H1 (cell line): Measurements from ENCODE around the gene ADARB2. TPM values are rescaled to one million over a fixed set of nuclear protein-coding genes. Genes with fewer than 3 reads are reported as not detected.

Experiments
- CTCF ChIA-PET: fragments of 300-600 bp; sonication (Branson Sonifier 250); formaldehyde crosslinking; loops from one replicate; lab custom pipeline; 2021; ENCODE audit not compliant: partially characterized antibody; lab: Charles Lee
- POLR2A ChIA-PET: fragments of 300-600 bp; sonication (Branson Sonifier 250); formaldehyde crosslinking; loops from one replicate; lab custom pipeline; 2021; ENCODE audit warnings: inconsistent platforms; ENCODE audit not compliant: partially characterized antibody; lab: Charles Lee
- DNase-seq, 2 experiments: peaks; one replicate each; pipeline versions ENCODE4 v3.0.0 to v3.0.0-alpha.2; 2010 to 2022; ENCODE audit warnings: low spot score in 2 of 2, low read depth in 1 of 2, mixed read lengths in 1 of 2
- FAIRE-seq: peaks from 2 replicates; lab custom pipeline; 2011; peaks lifted over from hg19 to GRCh38; lab: Jason Lieb, UNC
- H2AFZ ChIP-seq: 2 replicates; pipeline ENCODE4 v1.8.1; 2012; ENCODE audit warnings: low read length, inconsistent platforms
- H2AK5ac ChIP-seq: 2 replicates; pipeline ENCODE4 v1.6.1; 2013; ENCODE audit warnings: low read depth, low read length
- H2BK120ac ChIP-seq: replicated peaks from 2 replicates; pipeline ENCODE3; 2013; ENCODE audit warnings: low read depth, low read length, inconsistent platforms
- H2BK12ac ChIP-seq: 2 replicates; pipeline ENCODE4 v1.6.1; 2013; ENCODE audit warnings: low read depth, low read length
- H2BK15ac ChIP-seq: 2 replicates; pipeline ENCODE4 v1.6.1; 2013; ENCODE audit warnings: low read length
- H2BK20ac ChIP-seq: 2 replicates; pipeline ENCODE4 v1.6.1; 2013; ENCODE audit warnings: low read length
- H2BK5ac ChIP-seq: 2 replicates; pipeline ENCODE4 v1.6.1; 2013; ENCODE audit warnings: low read depth, low read length
- H3K14ac ChIP-seq: 2 replicates; pipeline ENCODE4 v1.6.1; 2013; ENCODE audit warnings: inconsistent platforms; ENCODE audit not compliant: insufficient read length
- H3K18ac ChIP-seq: 2 replicates; pipeline ENCODE4 v1.6.1; 2013; ENCODE audit warnings: low read length; ENCODE audit errors: extremely low read depth
- H3K23ac ChIP-seq: 2 replicates; pipeline ENCODE4 v1.6.1; 2013; ENCODE audit warnings: inconsistent platforms; ENCODE audit not compliant: insufficient read length
- H3K23me2 ChIP-seq: 2 replicates; pipeline ENCODE4 v1.6.1; 2013; ENCODE audit warnings: low read depth, low read length
- H3K27ac ChIP-seq: 2 replicates; pipeline ENCODE4 v1.6.1; 2011; ENCODE audit warnings: low read depth, low read length, inconsistent platforms
- H3K27me3 ChIP-seq, 4 experiments: replicated peaks in 1 of 4; 1 replicate in 1 of 4; 2 replicates in 3 of 4; pipeline versions ENCODE4 v1.6.1 to v1.8.1; 2011 to 2013; ENCODE audit warnings: low read length in 3 of 4, mild to moderate bottlenecking in 3 of 4, inconsistent platforms in 2 of 4, mixed read lengths in 2 of 4, moderate library complexity in 1 of 4; ENCODE audit not compliant: control insufficient read depth in 3 of 4, insufficient read depth in 3 of 4; ENCODE audit errors: extremely low read depth in 1 of 4
- H3K36me3 ChIP-seq, 4 experiments: 2 replicates each; pipeline versions ENCODE4 v1.6.1 to v1.8.1; 2011 to 2013; ENCODE audit warnings: mild to moderate bottlenecking in 4 of 4, low read length in 3 of 4, moderate library complexity in 2 of 4, control low read depth in 1 of 4, inconsistent platforms in 1 of 4; ENCODE audit not compliant: insufficient read depth in 4 of 4, control insufficient read depth in 2 of 4
- H3K4ac ChIP-seq: replicated peaks from 2 replicates; pipeline ENCODE3; 2013; ENCODE audit warnings: low read length, low read depth, mixed read lengths, inconsistent platforms; ENCODE audit not compliant: insufficient read length
- H3K4me1 ChIP-seq, 4 experiments: replicated peaks in 1 of 4; 1 replicate in 1 of 4; 2 replicates in 3 of 4; pipeline versions ENCODE4 v1.6.1 to v1.8.1; 2011 to 2013; ENCODE audit warnings: low read length in 3 of 4, inconsistent platforms in 2 of 4, mixed read lengths in 1 of 4; ENCODE audit not compliant: insufficient read depth in 4 of 4, control insufficient read depth in 3 of 4
- H3K4me2 ChIP-seq, 2 experiments: 2 replicates each; pipeline versions ENCODE4 v1.6.1 to v1.8.1; 2011 to 2013; ENCODE audit warnings: low read depth in 2 of 2, low read length in 2 of 2, control low read depth in 1 of 2, inconsistent platforms in 1 of 2, mild to moderate bottlenecking in 1 of 2; ENCODE audit not compliant: insufficient read depth in 1 of 2
- H3K4me3 ChIP-seq, 4 experiments: fragments of 200-600, 300-600 bp in 1 of 4; sonication (generic), shearing (Covaris generic), sonication (Bioruptor Twin) in 1 of 4; 2 replicates each; pipeline versions ENCODE4 v1.5.1 to v1.8.1; 2011 to 2016; ENCODE audit warnings: low read length in 4 of 4, low read depth in 3 of 4, control low read depth in 2 of 4, inconsistent platforms in 2 of 4, mild to moderate bottlenecking in 2 of 4, mixed read lengths in 1 of 4, moderate library complexity in 1 of 4; ENCODE audit not compliant: insufficient read depth in 2 of 4; ENCODE audit errors: extremely low read depth in 1 of 4
- H3K56ac ChIP-seq: replicated peaks from 2 replicates; pipeline ENCODE3; 2013; ENCODE audit warnings: low read depth, mild to moderate bottlenecking, mixed read lengths, low read length, inconsistent platforms; ENCODE audit not compliant: insufficient read length
- H3K79me1 ChIP-seq: 2 replicates; pipeline ENCODE4 v1.6.1; 2013; ENCODE audit warnings: low read depth, low read length, control low read depth
- H3K79me2 ChIP-seq, 2 experiments: 2 replicates each; pipeline versions ENCODE4 v1.6.1 to v1.8.1; 2012 to 2013; ENCODE audit warnings: low read length in 2 of 2, mild to moderate bottlenecking in 2 of 2, inconsistent platforms in 1 of 2; ENCODE audit not compliant: insufficient read depth in 2 of 2, control insufficient read depth in 1 of 2
- H3K9ac ChIP-seq, 4 experiments: replicated peaks in 1 of 4; 1 replicate in 1 of 4; 2 replicates in 3 of 4; pipeline versions ENCODE4 v1.6.1 to v1.8.1; 2011 to 2013; ENCODE audit warnings: low read depth in 3 of 4, low read length in 3 of 4, control low read depth in 2 of 4, mild to moderate bottlenecking in 2 of 4, moderate library complexity in 2 of 4, inconsistent platforms in 1 of 4; ENCODE audit errors: extremely low read depth in 1 of 4
- H3K9me3 ChIP-seq, 2 experiments: 2 replicates each; pipeline versions ENCODE4 v1.6.1 to v1.8.1; 2012 to 2013; ENCODE audit warnings: mild to moderate bottlenecking in 2 of 2, moderate library complexity in 2 of 2, control low read depth in 1 of 2, inconsistent platforms in 1 of 2, low read depth in 1 of 2, low read length in 1 of 2, mixed read lengths in 1 of 2; ENCODE audit not compliant: insufficient read depth in 2 of 2
- H4K20me1 ChIP-seq, 2 experiments: replicated peaks in 1 of 2; 2 replicates each; pipeline versions ENCODE3 to v1.8.1; 2011 to 2013; ENCODE audit warnings: inconsistent platforms in 2 of 2, low read length in 2 of 2, mild to moderate bottlenecking in 1 of 2; ENCODE audit not compliant: insufficient read depth in 2 of 2, control insufficient read depth in 1 of 2
- H4K5ac ChIP-seq: 2 replicates; pipeline ENCODE4 v1.6.1; 2013; ENCODE audit warnings: low read length, low read depth, mixed read lengths, inconsistent platforms; ENCODE audit not compliant: insufficient read length
- H4K8ac ChIP-seq: 2 replicates; pipeline ENCODE4 v1.8.0; 2013; ENCODE audit warnings: mild to moderate bottlenecking, moderate library complexity, low read length, inconsistent platforms; ENCODE audit not compliant: insufficient read depth; ENCODE audit errors: extremely low read depth
- H4K91ac ChIP-seq: replicated peaks from 2 replicates; pipeline ENCODE3; 2013; ENCODE audit warnings: low read length, mixed read lengths, inconsistent platforms; ENCODE audit not compliant: insufficient read length
- ASH2L ChIP-seq: fragments of 200-600, 300-600 bp; sonication (generic); IDR thresholded peaks from one replicate; pipeline ENCODE4 v1.7.1; 2017; ENCODE audit warnings: low read length
- EZH2 ChIP-seq: fragments of 200-600 bp; sonication (generic); IDR thresholded peaks from 2 replicates; pipeline ENCODE4 v1.7.1; 2012; ENCODE audit warnings: low read depth, mild to moderate bottlenecking, moderate library complexity, low read length, inconsistent platforms; ENCODE audit not compliant: severe bottlenecking
- KDM4A ChIP-seq: IDR thresholded peaks from one replicate; pipeline ENCODE4 v1.7.1; 2012; ENCODE audit warnings: low read depth, mild to moderate bottlenecking, moderate library complexity, low read length, inconsistent platforms; ENCODE audit not compliant: severe bottlenecking
- RBBP5 ChIP-seq: IDR thresholded peaks from 2 replicates; pipeline ENCODE4 v1.7.1; 2012; ENCODE audit warnings: low read depth, mild to moderate bottlenecking, inconsistent platforms, low read length, moderate library complexity, borderline replicate concordance
- RNF2 ChIP-seq: fragments of 200-900, 300-1000 bp; sonication (generic); IDR thresholded peaks from 2 replicates; pipeline ENCODE4 v1.7.1; 2016; ENCODE audit warnings: borderline replicate concordance, low read depth, mild to moderate bottlenecking, antibody characterized with exemption, low read length; ENCODE audit not compliant: poor library complexity, severe bottlenecking; ENCODE audit errors: missing control alignments
- TAF7 ChIP-seq: optimal IDR thresholded peaks from 2 replicates; pipeline ENCODE3; 2011; ENCODE audit warnings: low read depth, mild to moderate bottlenecking, inconsistent platforms, low read length, moderate library complexity, borderline replicate concordance
- YY1 ChIP-seq: IDR thresholded peaks from 2 replicates; pipeline ENCODE4 v1.6.1; 2011; ENCODE audit warnings: low read depth, mild to moderate bottlenecking, low read length
- WGBS, 2 experiments: shearing (Covaris generic) in 1 of 2; methylation state at CpG; one replicate each; pipeline versions ENCODE4 v1.1.6 to v1.1.7; 2013 to 2015; ENCODE audit warnings: low lambda C conversion rate in 2 of 2, mixed read lengths in 2 of 2, inconsistent platforms in 1 of 2, low coverage in 1 of 2, missing lambda C conversion rate in 1 of 2; ENCODE audit not compliant: insufficient replicate concordance in 2 of 2, insufficient coverage in 1 of 2, insufficient read length in 1 of 2; ENCODE audit errors: extremely low coverage in 1 of 2, missing lambda C conversion rate in 1 of 2; 5-methylcytosine and 5-hydroxymethylcytosine counted together
- polyA plus RNA-seq, 7 experiments: library from polyadenylated mRNA; depleted of rRNA in 3 of 7; stranded (reverse) in 5 of 7; unstranded in 2 of 7; fragments of >200 nt in 5 of 7; fragments of 200-250 nt in 2 of 7; gene quantifications; 1 replicate in 5 of 7; 2 replicates in 1 of 7; 4 replicates in 1 of 7; pipeline versions ENCODE4 v1.2.1 to v1.2.3, GENCODE V29; 2011 to 2013; ENCODE audit warnings: missing spikeins in 2 of 7, mixed read lengths in 2 of 7
- total RNA-seq: library from RNA; stranded (reverse); fragmentation: NEBNext Ultra II Directional; extraction: Animal tissue kit (Norgen Biotek cat#: 25700); gene quantifications from 2 replicates; pipeline ENCODE4 v1.2.1, GENCODE V29; 2021
- TF ChIP-seq, protein P1 (sequence below): IDR thresholded peaks from 2 replicates; pipeline ENCODE4 v1.6.1; 2011; ENCODE audit warnings: low read length, improper control_type of control experiment
- TF ChIP-seq, protein P2 (sequence below): IDR thresholded peaks from 2 replicates; pipeline ENCODE4 v1.6.1; 2012; ENCODE audit warnings: inconsistent platforms

Gene ADARB2
- total and polyA plus RNA-seq, 2 of the 8 experiments (the other 6 are each of a cell fraction or from before 2014, with no cell fraction given): 2.2 to 2.8 TPM

DNA sequence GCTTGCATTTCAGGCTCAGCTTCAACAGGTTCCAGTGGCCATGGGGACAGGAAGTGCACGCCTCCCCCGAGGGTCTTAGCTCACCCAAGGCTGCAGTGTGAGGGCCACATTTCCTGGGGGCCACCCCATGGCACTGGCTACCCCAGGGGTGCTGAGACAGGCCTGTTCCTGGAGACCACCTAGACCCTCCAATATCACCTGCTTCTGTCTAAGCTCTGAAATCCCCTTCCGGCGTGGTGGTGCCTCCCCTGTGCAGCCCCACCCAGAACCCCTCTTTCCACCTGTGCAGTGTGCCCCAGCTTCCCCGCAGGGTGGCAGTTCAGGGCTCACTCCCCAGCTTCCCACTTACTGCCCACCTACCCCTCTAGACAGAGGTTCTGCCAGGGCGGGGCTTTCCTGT is 83.1 kb downstream of the ADARB2 start:
- H2BK15ac ChIP-seq: no peak overlapping the region
- H3K18ac ChIP-seq: no peak overlapping the region
- H3K9ac ChIP-seq: no peak overlapping the region
- H4K5ac ChIP-seq: no peak overlapping the region
- no peak overlapping the region for H2AK5ac ChIP-seq
- POLR2A ChIA-PET: no interaction called here
- H2AFZ ChIP-seq: no peak overlapping the region
- no peaks in the 10 kb centered on the region for H3K9me3 ChIP-seq
- H3K23ac ChIP-seq: no peak overlapping the region
- no peak overlapping the region for H4K8ac ChIP-seq
- no peak overlapping the region for H2BK12ac ChIP-seq
- no peak overlapping the region for H3K56ac ChIP-seq
- no peaks in the 10 kb centered on the region for H3K27me3 ChIP-seq
- H3K4ac ChIP-seq: no peak overlapping the region
- H3K4me2 ChIP-seq: no peak overlapping the region
- no peak overlapping the region for H3K14ac ChIP-seq
- WGBS, 2 experiments: 68% methylated on average over 6 of the region's 6 CpGs; no CpG with 5 or more reads in 1 of the 2 experiments
- no peaks in the 10 kb centered on the region for H3K79me1 ChIP-seq
- no peak overlapping the region for H2BK20ac ChIP-seq
- DNase-seq: no peak
- no peaks in the 10 kb centered on the region for H3K79me2 ChIP-seq
- no peak overlapping the region for H3K4me3 ChIP-seq
- TF ChIP-seq KDM4A (no peak), ASH2L (no peak), YY1 (no peak), EZH2 (no peak), RNF2 (no peak), TAF7 (no peak), RBBP5 (no peak)
- TF ChIP-seq, protein P1, sequence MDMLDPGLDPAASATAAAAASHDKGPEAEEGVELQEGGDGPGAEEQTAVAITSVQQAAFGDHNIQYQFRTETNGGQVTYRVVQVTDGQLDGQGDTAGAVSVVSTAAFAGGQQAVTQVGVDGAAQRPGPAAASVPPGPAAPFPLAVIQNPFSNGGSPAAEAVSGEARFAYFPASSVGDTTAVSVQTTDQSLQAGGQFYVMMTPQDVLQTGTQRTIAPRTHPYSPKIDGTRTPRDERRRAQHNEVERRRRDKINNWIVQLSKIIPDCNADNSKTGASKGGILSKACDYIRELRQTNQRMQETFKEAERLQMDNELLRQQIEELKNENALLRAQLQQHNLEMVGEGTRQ: no peak
- TF ChIP-seq, protein P2, sequence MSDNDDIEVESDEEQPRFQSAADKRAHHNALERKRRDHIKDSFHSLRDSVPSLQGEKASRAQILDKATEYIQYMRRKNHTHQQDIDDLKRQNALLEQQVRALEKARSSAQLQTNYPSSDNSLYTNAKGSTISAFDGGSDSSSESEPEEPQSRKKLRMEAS: no peak
- no peak overlapping the region for H3K27ac ChIP-seq
- H4K91ac ChIP-seq: no peak overlapping the region
- no peak for FAIRE-seq
- H2BK5ac ChIP-seq: no peak overlapping the region
- H3K4me1 ChIP-seq: peaks cover 0 to 2% (median 2%) of the 10 kb centered on the region in 4 experiments; a peak in 3 of 7 replicates
- H3K36me3 ChIP-seq: no peaks in the 10 kb centered on the region
- no peak overlapping the region for H2BK120ac ChIP-seq
- H4K20me1 ChIP-seq: peaks cover 0 to 2% of the 10 kb centered on the region in 2 experiments
- no peaks in the 10 kb centered on the region for H3K23me2 ChIP-seq
- CTCF ChIA-PET: interaction anchor here (1.6 kb wide), 1 partner anchor 13 kb away, joined by 4 read pairs; no protein-coding TSS in a partner anchor
